B cell (primary cell): ENCODE measurements around the gene PSMG3. TPM values are rescaled to one million over a fixed set of nuclear protein-coding genes. Genes with fewer than 3 reads are reported as not detected.

ENCODE experiments used
- ATAC-seq: fragments of 200-7000 bp; cut with Tn5 transposase; one replicate; pipeline ENCODE4 v1.10.0; 2021; ENCODE audit warnings: low read depth, mild to moderate bottlenecking, moderate number of reproducible peaks, moderate library complexity
- CTCF ChIA-PET: fragments of 350-600 bp; sonication (Branson Sonifier 250); formaldehyde crosslinking; loops from one replicate; lab custom pipeline; 2021; ENCODE audit warnings: antibody characterized with exemption, inconsistent platforms; lab: Charles Lee
- POLR2A ChIA-PET: fragments of 350-600 bp; sonication (Branson Sonifier 250); formaldehyde crosslinking; loops from one replicate; lab custom pipeline; 2021; ENCODE audit warnings: antibody characterized with exemption; lab: Charles Lee
- DNase-seq: peaks from one replicate; pipeline ENCODE4 v3.0.0; 2013
- H2AFZ ChIP-seq: 2 replicates; pipeline ENCODE4 v1.6.1; 2012; ENCODE audit warnings: mild to moderate bottlenecking, low read depth, low read length; ENCODE audit not compliant: insufficient read depth, poor library complexity, severe bottlenecking
- H3K27ac ChIP-seq, 2 donors: 1 replicate in 1 of 2; 2 replicates in 1 of 2; pipeline ENCODE4 v1.5.1; 2012 to 2013; ENCODE audit warnings: low read length in 2 of 2, mild to moderate bottlenecking in 2 of 2, moderate library complexity in 1 of 2
- H3K27me3 ChIP-seq, 4 experiments: fragments of 200-600 bp in 1 of 4; sonication (generic) in 1 of 4; replicated peaks in 1 of 4; 1 replicate in 2 of 4; 2 replicates in 2 of 4; pipeline versions ENCODE4 v1.6.1 to v1.7.0; 2013 to 2016; ENCODE audit warnings: low read length in 3 of 4, mild to moderate bottlenecking in 2 of 4, mixed read lengths in 1 of 4, moderate library complexity in 1 of 4; ENCODE audit not compliant: insufficient read depth in 4 of 4, control insufficient read depth in 3 of 4; ENCODE audit errors: control extremely low read depth in 1 of 4
- H3K36me3 ChIP-seq, 2 experiments: replicated peaks in 1 of 2; 1 replicate in 1 of 2; 2 replicates in 1 of 2; pipeline versions ENCODE4 v1.6.1 to v1.7.1; 2013; ENCODE audit warnings: low read length in 1 of 2; ENCODE audit not compliant: insufficient read depth in 2 of 2, control insufficient read depth in 1 of 2; ENCODE audit errors: control extremely low read depth in 1 of 2, extremely low read depth in 1 of 2
- H3K4me1 ChIP-seq, 2 donors: fragments of 200-600 bp in 1 of 2; sonication (generic) in 1 of 2; 1 replicate in 1 of 2; 2 replicates in 1 of 2; pipeline versions ENCODE4 v1.5.1 to v1.6.1; 2013 to 2017; ENCODE audit warnings: low read length in 2 of 2; ENCODE audit not compliant: control insufficient read depth in 2 of 2, insufficient read depth in 2 of 2
- H3K4me2 ChIP-seq: replicated peaks from 2 replicates; pipeline ENCODE3; 2012; ENCODE audit warnings: mild to moderate bottlenecking, low read depth, low read length; ENCODE audit not compliant: poor library complexity, severe bottlenecking
- H3K4me3 ChIP-seq, 5 experiments: fragments of 200-600 bp in 1 of 5; sonication (generic) in 1 of 5; 1 replicate in 3 of 5; 2 replicates in 2 of 5; pipeline versions ENCODE4 v1.5.1 to v1.7.0; 2011 to 2016; ENCODE audit warnings: low read length in 4 of 5, mild to moderate bottlenecking in 4 of 5, low read depth in 2 of 5, control low read depth in 1 of 5, moderate library complexity in 1 of 5; ENCODE audit not compliant: insufficient read depth in 1 of 5; ENCODE audit errors: control extremely low read depth in 1 of 5, extremely low read depth in 1 of 5
- H3K79me2 ChIP-seq: fragments of 200-600 bp; sonication (generic); one replicate; pipeline ENCODE4 v1.6.0; 2016; ENCODE audit warnings: low read length; ENCODE audit not compliant: control insufficient read depth, insufficient read depth
- H3K9ac ChIP-seq: fragments of 200-600 bp; sonication (generic); 2 replicates; pipeline ENCODE4 v1.6.1; 2017; ENCODE audit warnings: mild to moderate bottlenecking, low read length, moderate library complexity
- H3K9me3 ChIP-seq, 3 donors: one replicate each; pipeline versions ENCODE4 v1.6.1 to v1.7.1; 2013; ENCODE audit warnings: low read length in 2 of 3; ENCODE audit not compliant: control insufficient read depth in 2 of 3, insufficient read depth in 1 of 3; ENCODE audit errors: control extremely low read depth in 1 of 3
- H4K20me1 ChIP-seq: 2 replicates; pipeline ENCODE4 v1.6.0; 2012; ENCODE audit warnings: mild to moderate bottlenecking, low read length; ENCODE audit not compliant: insufficient read depth, control insufficient read depth, poor library complexity, severe bottlenecking
- H3K27ac Mint-ChIP-seq: one replicate; pipeline ENCODE4 v1.8.0; 2021; ENCODE audit warnings: mixed read lengths
- H3K27me3 Mint-ChIP-seq: one replicate; pipeline ENCODE4 v1.8.0; 2021; ENCODE audit warnings: mixed read lengths
- H3K4me1 Mint-ChIP-seq: one replicate; pipeline ENCODE4 v1.8.0; 2021; ENCODE audit warnings: mixed read lengths
- H3K4me3 Mint-ChIP-seq: one replicate; pipeline ENCODE4 v1.8.0; 2021; ENCODE audit warnings: mixed read lengths
- H3K9me3 Mint-ChIP-seq: one replicate; pipeline ENCODE4 v1.8.0; 2022; ENCODE audit warnings: mixed read lengths; ENCODE audit not compliant: insufficient read depth
- EZH2 ChIP-seq: IDR thresholded peaks from 2 replicates; pipeline ENCODE4 v1.6.1; 2012; ENCODE audit warnings: borderline replicate concordance, low read depth, mild to moderate bottlenecking, moderate library complexity, low read length; ENCODE audit not compliant: insufficient read depth, poor library complexity, severe bottlenecking
- WGBS: methylation state at CpG from one replicate; pipeline ENCODE4 v1.1.5; 2013; ENCODE audit warnings: missing lambda C conversion rate; ENCODE audit not compliant: insufficient coverage; 5-methylcytosine and 5-hydroxymethylcytosine counted together
- intact Hi-C: fragments of 100-400 bp; cut with micrococcal nuclease; formaldehyde crosslinking; loops from one replicate; pipeline ENCODE4 v1.10.0; 2022
- polyA plus RNA-seq: library from polyadenylated mRNA; depleted of rRNA; stranded (reverse); fragments of >200 nt; gene quantifications from 2 replicates; pipeline ENCODE4 v1.2.3, GENCODE V29; 2012
- total RNA-seq, 2 donors: library from RNA; stranded (reverse); fragments of 120-200 nt in 1 of 2; gene quantifications; 1 replicate in 1 of 2; 2 replicates in 1 of 2; pipeline versions ENCODE4 v1.2.3 to v1.2.4, GENCODE V29; 2013 to 2022
- TF ChIP-seq, protein P1 (sequence below): fragments of 200-600 bp; IDR thresholded peaks from one replicate; pipeline ENCODE4 v1.8.0; 2022; ENCODE audit warnings: antibody characterized with exemption, mild to moderate bottlenecking

Gene PSMG3
- total and polyA plus RNA-seq, 2 donors (not counting 1 experiment from before 2014, with no cell fraction given), result 27.4 to 75.7 TPM

DNA sequence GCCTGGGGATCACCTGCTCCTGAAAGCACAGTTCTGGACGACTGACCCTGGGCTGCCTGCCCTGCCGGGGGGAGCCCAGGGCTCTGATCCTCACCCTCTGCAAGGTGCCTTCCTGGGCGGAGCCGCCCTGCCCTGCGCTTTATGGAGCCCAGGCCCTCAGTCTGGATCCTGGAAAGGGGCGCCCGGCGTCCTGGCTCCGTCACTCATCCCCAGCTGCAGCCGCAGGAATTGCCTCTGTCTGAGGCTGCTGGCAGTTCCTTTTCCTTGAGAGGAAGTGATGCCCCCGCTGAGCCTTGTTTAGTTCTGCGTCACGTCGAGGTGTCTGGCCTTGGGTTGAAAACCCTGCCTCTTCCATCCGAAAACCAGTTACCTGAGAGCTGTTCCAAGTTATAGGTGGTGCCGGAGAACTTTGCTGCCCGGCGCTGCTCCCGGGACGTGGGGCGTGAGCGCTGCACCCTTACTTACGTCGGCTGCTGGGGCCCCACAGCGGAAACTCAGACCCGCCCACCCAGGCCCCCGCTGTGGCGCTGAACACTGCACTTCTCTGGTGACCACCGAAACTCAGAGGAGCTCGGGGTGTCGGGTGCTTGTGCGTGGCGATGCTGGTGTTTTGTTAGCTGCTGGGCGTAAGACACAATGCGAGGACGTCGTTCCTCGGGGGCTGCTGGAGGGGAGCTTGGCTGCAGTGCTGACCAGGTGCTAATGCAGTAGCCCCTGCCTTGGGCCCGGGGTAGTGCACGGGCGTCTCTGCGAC is 34.0 kb downstream of the PSMG3 start:
- H3K4me3 ChIP-seq, result no peak overlapping the region
- Mint-ChIP-seq H3K9me3 (no peaks in the 10 kb centered on the region), H3K27ac (no peak overlapping the region), H3K27me3 (no peaks in the 10 kb centered on the region), H3K4me3 (no peak overlapping the region), H3K4me1 (peaks cover 30% of the 10 kb centered on the region)
- 87% methylated on average over 41 of the region's 42 CpGs for WGBS
- TF ChIP-seq, protein P1, sequence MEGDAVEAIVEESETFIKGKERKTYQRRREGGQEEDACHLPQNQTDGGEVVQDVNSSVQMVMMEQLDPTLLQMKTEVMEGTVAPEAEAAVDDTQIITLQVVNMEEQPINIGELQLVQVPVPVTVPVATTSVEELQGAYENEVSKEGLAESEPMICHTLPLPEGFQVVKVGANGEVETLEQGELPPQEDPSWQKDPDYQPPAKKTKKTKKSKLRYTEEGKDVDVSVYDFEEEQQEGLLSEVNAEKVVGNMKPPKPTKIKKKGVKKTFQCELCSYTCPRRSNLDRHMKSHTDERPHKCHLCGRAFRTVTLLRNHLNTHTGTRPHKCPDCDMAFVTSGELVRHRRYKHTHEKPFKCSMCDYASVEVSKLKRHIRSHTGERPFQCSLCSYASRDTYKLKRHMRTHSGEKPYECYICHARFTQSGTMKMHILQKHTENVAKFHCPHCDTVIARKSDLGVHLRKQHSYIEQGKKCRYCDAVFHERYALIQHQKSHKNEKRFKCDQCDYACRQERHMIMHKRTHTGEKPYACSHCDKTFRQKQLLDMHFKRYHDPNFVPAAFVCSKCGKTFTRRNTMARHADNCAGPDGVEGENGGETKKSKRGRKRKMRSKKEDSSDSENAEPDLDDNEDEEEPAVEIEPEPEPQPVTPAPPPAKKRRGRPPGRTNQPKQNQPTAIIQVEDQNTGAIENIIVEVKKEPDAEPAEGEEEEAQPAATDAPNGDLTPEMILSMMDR, result no peak
- no peak for TF ChIP-seq EZH2
- no peak overlapping the region for H3K4me2 ChIP-seq
- intact Hi-C loops, result no loop called here
- ATAC-seq (no peak), DNase-seq (peak; percentile 15)
- no peak overlapping the region for H2AFZ ChIP-seq
- ChIA-PET CTCF (no interaction called here), POLR2A (interaction anchor here (0.9 kb wide), 1 partner anchor 21 kb away, joined by 14 read pairs; no protein-coding TSS in a partner anchor)
- H4K20me1 ChIP-seq, result peaks cover 95% of the 10 kb centered on the region
- H3K9me3 ChIP-seq, result no peaks in the 10 kb centered on the region
- H3K9ac ChIP-seq, result no peak overlapping the region
- H3K27ac ChIP-seq, result no peak overlapping the region
- H3K79me2 ChIP-seq, result peaks cover 68% of the 10 kb centered on the region
- H3K27me3 ChIP-seq, result no peaks in the 10 kb centered on the region
- peaks cover 0 to 40% of the 10 kb centered on the region in 2 experiments for H3K36me3 ChIP-seq
- H3K4me1 ChIP-seq, result peaks cover 20 to 31% of the 10 kb centered on the region in 2 donors

DNA sequence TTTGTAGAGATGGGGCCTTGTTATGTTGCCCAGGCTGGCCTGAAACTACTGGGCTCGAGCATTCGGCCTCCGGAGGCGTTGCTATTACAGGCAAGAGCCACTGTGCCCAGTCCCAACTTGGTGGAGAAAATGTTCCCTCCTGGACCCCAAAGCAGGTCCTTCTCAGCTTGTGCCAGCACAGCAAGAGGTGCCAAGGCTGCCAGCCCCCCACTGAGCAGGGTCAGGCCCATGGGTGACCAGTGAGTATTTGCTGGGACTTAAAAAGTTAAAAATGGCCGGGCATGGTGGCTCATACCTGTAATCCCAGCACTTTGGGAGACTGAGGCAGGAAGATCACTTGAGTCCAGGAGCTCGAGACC is 34.8 kb downstream of the PSMG3 start:
- POLR2A ChIA-PET, result no interaction called here
- WGBS, result 81% methylated on average over 6 of the region's 6 CpGs
- DNase-seq, result no peak

More for the DNA sequence above, 34.8 kb downstream of the PSMG3 start:
- Histone ChIP-seq H3K27me3 (no peaks in the 10 kb centered on the region), H3K27ac (no peak overlapping the region), H4K20me1 (peaks cover 89% of the 10 kb centered on the region), H3K4me3 (no peak overlapping the region), H3K4me2 (no peak overlapping the region), H3K79me2 (peaks cover 71% of the 10 kb centered on the region), H2AFZ (no peak overlapping the region), H3K36me3 (peaks cover 0 to 34% of the 10 kb centered on the region in 2 experiments), H3K9ac (no peak overlapping the region), H3K4me1 (peaks cover 21 to 34% of the 10 kb centered on the region in 2 donors), H3K9me3 (no peaks in the 10 kb centered on the region)
- Mint-ChIP-seq H3K27ac (no peak overlapping the region), H3K9me3 (no peaks in the 10 kb centered on the region), H3K4me1 (peaks cover 30% of the 10 kb centered on the region), H3K4me3 (no peak overlapping the region), H3K27me3 (no peaks in the 10 kb centered on the region)
- intact Hi-C loops, result no loop called here
- CTCF ChIA-PET, result no interaction called here
- TF ChIP-seq EZH2, result no peak
- TF ChIP-seq, protein P1, result no peak
- ATAC-seq, result no peak
